PFSK-1 (cell line): ENCODE data around the gene NKAIN2.

ENCODE experiments used
- FOXP2 ChIP-seq: optimal IDR thresholded peaks from 2 replicates; pipeline ENCODE3; 2011; ENCODE audit warnings: borderline replicate concordance, control low read depth, inconsistent platforms; ENCODE audit not compliant: insufficient read depth; ENCODE audit errors: extremely low read length, extremely low read depth
- POLR2AphosphoS5 ChIP-seq: IDR thresholded peaks from 2 replicates; pipeline ENCODE4 v1.6.1; 2012; ENCODE audit warnings: low read depth, mild to moderate bottlenecking, control low read depth, low read length, moderate library complexity
- SIN3A ChIP-seq: IDR thresholded peaks from 2 replicates; pipeline ENCODE4 v1.6.1; 2012; ENCODE audit warnings: mild to moderate bottlenecking, low read length, moderate library complexity, borderline replicate concordance; ENCODE audit not compliant: insufficient read depth
- TAF1 ChIP-seq: IDR thresholded peaks from 2 replicates; pipeline ENCODE4 v1.6.1; 2012; ENCODE audit warnings: low read length, control low read depth, borderline replicate concordance; ENCODE audit not compliant: insufficient read depth
- TF ChIP-seq, protein P1 (sequence below), 2 experiments: IDR thresholded peaks; 2 replicates each; pipeline versions ENCODE4 v1.6.1 to v1.8.0; 2011 to 2012; ENCODE audit warnings: low read depth in 2 of 2, low read length in 2 of 2, control low read depth in 1 of 2, inconsistent platforms in 1 of 2, mild to moderate bottlenecking in 1 of 2, moderate library complexity in 1 of 2; ENCODE audit not compliant: insufficient read depth in 1 of 2

NKAIN2 gene

DNA sequence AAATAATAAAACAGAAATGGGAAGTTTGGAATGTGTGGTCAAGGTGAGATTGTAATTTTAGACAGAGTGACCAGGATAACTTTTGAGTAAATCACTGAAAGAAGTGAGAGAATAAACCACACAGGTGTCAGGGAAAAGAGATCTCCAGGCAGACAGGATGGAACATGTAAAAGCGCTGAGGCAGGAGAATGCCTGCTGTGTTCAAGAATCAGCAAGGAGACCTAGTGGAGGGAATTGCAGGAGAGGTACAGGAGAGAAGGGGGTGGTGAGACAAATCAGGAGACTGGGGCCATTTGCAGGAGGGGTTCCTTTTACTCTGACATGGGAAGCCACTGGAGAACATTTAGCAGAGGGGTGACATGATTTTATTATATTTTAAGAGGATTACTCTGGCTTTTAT, 456.7 kb downstream of the NKAIN2 start:
- TF ChIP-seq POLR2AphosphoS5 (no peak), TAF1 (no peak), SIN3A (no peak), FOXP2 (no peak)
- TF ChIP-seq, protein P1, sequence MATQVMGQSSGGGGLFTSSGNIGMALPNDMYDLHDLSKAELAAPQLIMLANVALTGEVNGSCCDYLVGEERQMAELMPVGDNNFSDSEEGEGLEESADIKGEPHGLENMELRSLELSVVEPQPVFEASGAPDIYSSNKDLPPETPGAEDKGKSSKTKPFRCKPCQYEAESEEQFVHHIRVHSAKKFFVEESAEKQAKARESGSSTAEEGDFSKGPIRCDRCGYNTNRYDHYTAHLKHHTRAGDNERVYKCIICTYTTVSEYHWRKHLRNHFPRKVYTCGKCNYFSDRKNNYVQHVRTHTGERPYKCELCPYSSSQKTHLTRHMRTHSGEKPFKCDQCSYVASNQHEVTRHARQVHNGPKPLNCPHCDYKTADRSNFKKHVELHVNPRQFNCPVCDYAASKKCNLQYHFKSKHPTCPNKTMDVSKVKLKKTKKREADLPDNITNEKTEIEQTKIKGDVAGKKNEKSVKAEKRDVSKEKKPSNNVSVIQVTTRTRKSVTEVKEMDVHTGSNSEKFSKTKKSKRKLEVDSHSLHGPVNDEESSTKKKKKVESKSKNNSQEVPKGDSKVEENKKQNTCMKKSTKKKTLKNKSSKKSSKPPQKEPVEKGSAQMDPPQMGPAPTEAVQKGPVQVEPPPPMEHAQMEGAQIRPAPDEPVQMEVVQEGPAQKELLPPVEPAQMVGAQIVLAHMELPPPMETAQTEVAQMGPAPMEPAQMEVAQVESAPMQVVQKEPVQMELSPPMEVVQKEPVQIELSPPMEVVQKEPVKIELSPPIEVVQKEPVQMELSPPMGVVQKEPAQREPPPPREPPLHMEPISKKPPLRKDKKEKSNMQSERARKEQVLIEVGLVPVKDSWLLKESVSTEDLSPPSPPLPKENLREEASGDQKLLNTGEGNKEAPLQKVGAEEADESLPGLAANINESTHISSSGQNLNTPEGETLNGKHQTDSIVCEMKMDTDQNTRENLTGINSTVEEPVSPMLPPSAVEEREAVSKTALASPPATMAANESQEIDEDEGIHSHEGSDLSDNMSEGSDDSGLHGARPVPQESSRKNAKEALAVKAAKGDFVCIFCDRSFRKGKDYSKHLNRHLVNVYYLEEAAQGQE (IDR thresholded peaks at IDR 0.05; ENCODE audit: insufficient read depth in 1 of 2, low read depth in 2 of 2, low read length in 2 of 2) = no peak

DNA sequence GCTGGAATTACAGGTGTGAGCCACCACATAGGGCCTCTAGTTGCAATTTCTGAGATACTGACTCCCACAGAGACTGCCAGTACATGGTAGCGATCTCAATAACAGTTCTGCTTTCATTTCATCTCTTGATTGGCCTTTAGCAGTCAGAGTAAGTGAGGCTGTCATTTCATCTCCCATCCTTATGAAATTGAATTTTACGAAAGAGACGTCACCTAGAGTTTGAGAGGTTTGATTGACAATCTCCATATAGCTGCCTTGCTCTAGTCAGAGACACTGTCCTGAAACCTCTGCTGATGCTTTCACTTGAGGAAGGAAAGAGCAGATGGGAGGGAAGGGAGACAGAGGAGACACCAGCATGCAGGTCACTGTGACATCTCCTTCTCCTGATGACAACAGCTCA, 466.1 kb downstream of the NKAIN2 start:
- TF ChIP-seq POLR2AphosphoS5 = no peak
- TF ChIP-seq, protein P1 (IDR thresholded peaks at IDR 0.05; ENCODE audit: insufficient read depth in 1 of 2, low read depth in 2 of 2, low read length in 2 of 2) = no peak
- TF ChIP-seq SIN3A = no peak
- TF ChIP-seq TAF1 = no peak
- no peak for TF ChIP-seq FOXP2

DNA sequence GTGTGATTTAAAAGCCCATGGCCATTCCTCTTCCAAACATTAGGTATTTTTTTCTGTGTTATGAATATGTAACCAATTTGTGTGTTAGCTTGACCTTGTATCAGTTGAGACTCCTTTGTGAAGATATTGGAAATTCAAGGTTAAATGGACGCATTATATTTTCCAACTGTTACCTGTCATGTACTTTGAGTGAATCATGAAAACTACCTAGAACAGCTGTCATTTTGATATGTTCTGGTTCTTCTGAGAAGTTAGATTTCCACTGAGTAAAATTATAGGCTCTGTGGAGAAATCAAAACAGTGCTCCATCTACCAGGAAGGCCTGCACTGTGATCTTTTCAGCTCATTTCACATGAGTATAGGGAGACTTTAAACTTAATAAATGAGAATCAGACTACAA, 470.0 kb downstream of the NKAIN2 start:
- TF ChIP-seq, protein P1 (IDR thresholded peaks at IDR 0.05; ENCODE audit: insufficient read depth in 1 of 2, low read depth in 2 of 2, low read length in 2 of 2) = no peak
- no peak for TF ChIP-seq TAF1

DNA sequence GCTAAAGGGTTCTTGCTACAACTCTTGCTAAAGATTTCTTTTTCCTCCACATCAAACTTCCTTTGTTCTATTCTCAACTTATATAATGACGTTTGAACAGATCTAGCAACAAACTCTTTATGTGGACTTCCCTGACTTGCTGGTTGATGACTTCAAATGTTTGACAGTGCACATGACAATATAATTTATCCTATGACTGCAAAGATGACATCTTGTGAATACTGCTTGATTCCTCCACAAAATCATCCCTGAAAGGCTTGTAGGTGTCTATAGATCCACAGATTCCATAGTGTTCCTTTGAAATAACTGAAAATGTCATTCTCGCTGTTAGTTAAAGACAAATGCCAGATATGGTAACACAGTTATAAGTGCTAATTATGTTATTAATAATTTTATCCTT, 478.9 kb downstream of the NKAIN2 start:
- TF ChIP-seq SIN3A (no peak), TAF1 (no peak), FOXP2 (no peak), POLR2AphosphoS5 (no peak)
- TF ChIP-seq, protein P1 (IDR thresholded peaks at IDR 0.05; ENCODE audit: insufficient read depth in 1 of 2, low read depth in 2 of 2, low read length in 2 of 2) = no peak

DNA sequence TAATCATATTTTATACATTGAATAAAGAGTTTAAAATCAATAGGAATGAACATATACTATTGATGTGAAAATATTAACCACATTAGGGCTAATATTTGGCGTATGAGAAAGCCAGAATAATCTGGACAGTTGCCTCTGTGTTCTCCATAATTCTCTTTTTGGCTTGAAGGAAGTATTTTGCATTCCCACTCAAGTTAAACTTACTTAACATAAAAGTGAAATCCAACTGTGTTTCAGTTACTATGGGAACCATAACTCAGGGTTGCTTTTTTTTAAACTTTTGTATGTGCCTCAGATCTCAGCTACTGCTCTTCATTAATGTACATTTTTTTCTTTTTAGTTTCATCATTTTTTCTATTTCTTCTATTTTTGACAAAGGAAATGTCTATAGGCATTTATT, 479.8 kb downstream of the NKAIN2 start:
- no peak for TF ChIP-seq POLR2AphosphoS5

DNA sequence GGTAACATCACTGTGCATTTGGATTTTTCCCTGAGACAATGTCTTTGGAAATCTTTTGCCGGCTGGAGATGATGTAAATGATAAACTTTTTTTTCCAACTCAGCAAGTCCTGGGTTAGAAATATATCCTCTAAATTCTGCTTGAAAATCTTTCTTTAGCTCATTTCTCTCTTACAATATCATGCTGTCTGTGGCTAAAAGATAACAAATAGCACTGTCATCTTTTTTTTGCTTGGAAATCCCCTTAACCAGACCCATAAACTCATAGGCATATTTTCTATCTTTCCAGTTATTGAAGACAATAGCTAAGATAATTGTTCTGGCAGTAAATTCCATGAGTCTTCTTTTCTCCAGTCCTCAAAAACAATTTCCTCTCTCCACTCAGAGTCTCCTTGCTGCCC, 481.5 kb downstream of the NKAIN2 start:
- TF ChIP-seq, protein P1 (IDR thresholded peaks at IDR 0.05; ENCODE audit: insufficient read depth in 1 of 2, low read depth in 2 of 2, low read length in 2 of 2) = no peak
- TF ChIP-seq TAF1 (no peak), SIN3A (no peak), FOXP2 (no peak), POLR2AphosphoS5 (no peak)
